NCI-H345 treated with DMSO at 0.1 percent for 48 hours (cell line): ENCODE data around the gene MEP1B.
"Not testable (repeated sequence)": the region's sequence is repeated elsewhere in the genome, so short reads cannot be mapped to it uniquely, and the experiment has no call there.

Experiments used
- DNase-seq: peaks from one replicate; lab custom pipeline; 2025; ENCODE audit not compliant: unreplicated experiment; lab: John Stamatoyannopoulos, UW

The MEP1B gene

GRCh38 chr18:32208577-32208976 lies 18.7 kb downstream of the MEP1B start:
- DNase-seq = no peak

GRCh38 chr18:32209685-32210445 lies 20.0 kb downstream of the MEP1B start:
- no peak for DNase-seq

GRCh38 chr18:32213693-32214092 lies 23.9 kb downstream of the MEP1B start:
- no peak for DNase-seq

- no peak for DNase-seq
These were observed 26.6 kb downstream of the MEP1B start for GRCh38 chr18:32216390-32216789.

DNA sequence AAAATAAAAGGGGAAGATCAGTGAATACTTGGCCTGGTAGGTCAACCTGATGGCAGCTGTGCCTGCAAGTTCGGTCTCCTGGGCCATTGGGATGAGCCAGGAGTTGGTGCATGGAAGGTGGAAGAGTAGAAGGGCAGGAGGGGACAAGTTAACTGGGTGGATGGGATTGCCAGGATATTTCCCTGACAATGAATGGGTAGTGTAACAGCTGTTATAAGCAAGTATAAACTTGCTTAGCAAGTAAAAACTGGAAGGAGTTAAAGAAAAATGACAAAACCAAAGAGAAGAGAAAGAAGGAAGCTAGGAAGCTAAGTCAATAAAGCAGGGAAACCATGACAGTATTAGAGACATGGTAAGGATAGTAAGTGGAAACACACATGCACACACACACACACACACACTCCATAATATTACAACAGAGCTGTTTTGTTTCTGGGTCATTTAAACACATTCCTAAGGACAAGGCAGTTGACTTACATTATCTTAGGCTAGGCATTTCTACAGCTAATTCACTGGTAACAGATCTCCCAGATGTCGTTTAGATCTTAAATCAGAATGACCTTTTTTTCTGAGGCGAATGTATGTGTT lies 29.7 kb downstream of the MEP1B start:
- DNase-seq = no peak

GRCh38 chr18:32233348-32233747 lies 43.5 kb downstream of the MEP1B start:
- not testable (repeated sequence) for DNase-seq

- DNase-seq = no peak
These were observed 47.2 kb downstream of the MEP1B start for GRCh38 chr18:32237049-32237448.

DNA sequence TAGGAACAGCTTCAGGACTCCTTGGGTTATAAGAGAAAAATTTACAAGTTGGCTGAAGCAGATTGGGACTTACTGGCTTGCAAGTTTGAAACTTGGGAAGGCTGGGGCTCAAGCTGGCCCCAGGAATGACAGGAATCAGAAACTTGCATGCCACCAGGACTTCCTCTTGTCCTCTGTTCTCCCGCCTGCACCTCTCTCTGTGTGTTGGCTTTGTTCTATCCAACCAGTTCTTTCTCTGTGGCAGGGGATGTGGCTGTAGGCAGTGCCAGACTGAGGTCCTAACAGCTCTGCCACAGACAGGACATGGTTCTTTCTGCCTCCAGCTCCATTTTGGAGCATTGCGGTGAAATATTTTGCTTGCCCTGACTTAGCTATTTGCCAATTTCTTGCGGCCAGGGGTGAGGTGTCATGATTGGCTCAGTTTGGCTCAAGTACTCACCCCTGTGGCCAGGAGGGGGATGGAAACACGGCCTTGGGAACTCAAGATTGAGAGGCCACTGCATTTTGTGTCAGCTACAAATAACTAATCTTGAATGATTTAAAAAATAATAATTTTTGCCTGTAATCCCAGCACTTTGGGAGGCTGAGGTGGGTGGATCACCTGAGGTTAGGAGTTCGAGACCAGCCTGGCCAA lies 48.9 kb downstream of the MEP1B start:
- DNase-seq = no peak

DNA sequence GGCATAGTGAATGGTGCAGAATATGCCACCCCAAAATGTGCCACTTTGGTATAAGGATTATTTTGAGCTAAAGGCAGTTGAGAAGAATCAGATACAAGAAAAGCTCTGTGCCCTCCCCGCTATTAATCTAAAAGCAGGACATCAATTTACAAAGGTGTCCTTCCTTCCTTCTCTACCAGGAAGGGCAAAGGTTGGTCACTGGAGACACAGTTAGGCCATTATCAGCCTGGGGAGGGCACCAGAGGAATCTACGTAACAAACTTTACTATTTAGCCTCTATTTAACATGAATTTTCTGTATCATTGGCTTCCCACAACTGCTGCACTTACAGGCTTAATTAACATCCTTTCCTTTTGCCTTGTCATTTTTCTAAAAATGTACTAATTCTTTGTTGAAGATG lies 52.6 kb downstream of the MEP1B start:
- no peak for DNase-seq

DNA sequence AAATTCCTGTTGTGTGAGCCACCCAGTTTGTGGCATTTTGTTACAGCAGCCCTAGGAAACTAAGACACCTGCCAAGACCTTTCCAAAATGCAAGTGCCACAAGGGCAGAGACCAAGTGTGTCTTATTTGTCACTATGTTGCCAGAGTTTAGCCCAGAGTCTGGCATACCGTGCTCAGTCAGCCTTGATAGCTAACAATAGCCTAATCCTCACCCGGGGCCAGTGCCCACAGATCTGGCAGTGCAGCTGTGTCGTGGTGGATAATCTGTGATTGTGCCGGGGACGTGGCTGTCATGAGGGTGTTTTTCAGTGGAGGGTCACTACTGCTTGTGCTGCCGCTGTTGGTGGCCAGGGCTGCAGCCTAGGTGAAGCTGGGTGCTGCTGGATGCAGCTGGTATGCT lies 53.5 kb downstream of the MEP1B start:
- DNase-seq = no peak

DNA sequence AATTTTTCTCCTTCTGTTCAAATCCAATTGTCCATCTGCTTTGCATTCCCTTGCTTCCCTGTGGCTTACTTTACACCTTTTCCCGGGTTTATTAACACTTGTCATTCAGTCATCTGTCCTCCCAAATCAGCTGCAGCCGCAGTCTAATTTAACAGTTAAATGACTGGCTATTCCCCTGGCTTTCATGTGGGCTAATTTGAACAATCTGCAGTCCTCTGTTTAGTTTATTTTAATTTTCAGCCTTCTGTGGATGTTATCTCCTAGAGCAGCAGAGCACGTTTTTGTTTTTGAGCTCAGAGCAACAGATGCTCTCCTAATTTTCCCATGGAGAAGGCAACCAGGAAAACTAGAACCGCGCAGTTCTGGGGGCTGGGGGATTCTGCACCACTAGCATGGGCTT lies 55.0 kb downstream of the MEP1B start:
- DNase-seq = no peak

DNA sequence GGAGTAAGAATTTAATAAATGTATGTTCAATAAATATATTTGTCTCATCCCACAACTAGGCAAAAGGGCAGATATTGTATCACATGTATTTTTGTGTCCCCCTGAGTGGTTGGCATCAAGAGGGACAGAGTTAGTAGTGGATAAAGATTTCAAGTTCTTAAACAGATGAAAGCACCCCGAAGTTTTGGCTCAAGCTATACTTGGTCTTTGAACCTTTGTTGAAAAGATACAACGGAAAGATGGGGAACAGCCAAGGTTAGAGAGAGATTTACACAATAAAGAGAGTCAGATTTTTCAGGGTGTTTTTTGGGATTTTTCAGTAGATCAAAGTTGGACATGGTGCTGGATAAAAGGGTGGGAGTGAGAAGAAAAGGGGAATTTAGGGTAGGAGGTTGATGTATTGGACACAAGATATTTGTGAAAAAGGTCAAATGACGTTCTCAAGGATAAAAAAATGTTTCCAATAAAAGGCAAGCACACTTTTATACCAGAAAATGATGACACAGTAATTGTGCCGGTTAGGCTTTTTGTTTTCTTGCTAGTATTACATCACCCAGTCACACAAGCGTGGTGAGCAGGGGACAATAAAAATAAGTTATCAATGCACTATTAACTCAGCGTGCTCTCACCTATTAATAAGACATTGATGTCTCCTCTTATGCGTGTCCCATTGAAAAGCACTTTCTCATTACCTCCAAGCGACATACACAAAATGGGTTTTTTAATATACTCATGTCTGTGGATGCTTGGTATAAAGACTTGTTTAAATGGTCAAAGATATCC lies 59.5 kb downstream of the MEP1B start:
- no peak for DNase-seq

DNA sequence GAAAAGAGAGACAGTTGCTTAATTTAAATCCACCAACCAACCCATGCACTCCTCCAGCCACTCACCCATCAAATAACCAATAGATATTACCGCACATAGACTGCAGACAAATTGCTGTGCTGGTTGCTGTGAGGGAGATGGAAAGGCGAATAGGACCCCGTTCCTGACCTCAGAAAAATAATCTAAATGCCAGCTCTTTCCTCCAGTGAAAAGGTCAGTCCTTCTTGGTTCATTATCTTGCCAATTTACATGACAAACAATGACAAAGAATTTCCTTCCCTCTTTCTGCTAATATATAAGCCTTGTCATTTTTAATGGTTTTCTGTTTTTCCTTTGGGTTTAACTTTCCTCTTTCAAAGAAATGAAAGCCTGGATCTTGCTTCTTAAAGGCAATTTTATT lies 61.6 kb downstream of the MEP1B start:
- DNase-seq = no peak

- DNase-seq = no peak
These were observed 62.5 kb downstream of the MEP1B start for GRCh38 chr18:32252141-32252860.

GRCh38 chr18:32255570-32255969 lies 65.7 kb downstream of the MEP1B start:
- no peak for DNase-seq

- no peak for DNase-seq
These were observed 67.4 kb downstream of the MEP1B start for GRCh38 chr18:32257084-32257785.

DNA sequence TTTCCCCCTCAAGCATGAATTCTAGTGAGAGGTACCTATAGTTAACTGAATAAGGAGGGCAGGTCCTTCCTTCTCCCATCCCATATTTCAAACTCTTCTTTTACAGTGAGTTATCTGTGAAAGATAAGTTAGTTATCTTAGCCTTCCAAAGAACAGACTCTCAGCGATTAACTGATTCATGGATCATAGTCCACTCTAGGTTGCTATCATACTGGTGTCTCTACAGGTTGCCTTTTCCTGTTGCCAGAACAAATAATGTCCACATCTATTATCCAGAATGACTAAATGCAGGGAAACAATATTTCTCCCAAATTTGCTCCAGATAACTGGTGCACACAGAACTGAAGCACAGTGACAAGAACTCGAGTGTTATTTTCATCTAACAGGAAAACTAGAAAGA lies 68.3 kb downstream of the MEP1B start:
- DNase-seq = no peak

GRCh38 chr18:32258558-32259204 lies 68.8 kb downstream of the MEP1B start:
- DNase-seq = no peak

GRCh38 chr18:32259553-32259952 lies 69.7 kb downstream of the MEP1B start:
- DNase-seq = no peak

DNA sequence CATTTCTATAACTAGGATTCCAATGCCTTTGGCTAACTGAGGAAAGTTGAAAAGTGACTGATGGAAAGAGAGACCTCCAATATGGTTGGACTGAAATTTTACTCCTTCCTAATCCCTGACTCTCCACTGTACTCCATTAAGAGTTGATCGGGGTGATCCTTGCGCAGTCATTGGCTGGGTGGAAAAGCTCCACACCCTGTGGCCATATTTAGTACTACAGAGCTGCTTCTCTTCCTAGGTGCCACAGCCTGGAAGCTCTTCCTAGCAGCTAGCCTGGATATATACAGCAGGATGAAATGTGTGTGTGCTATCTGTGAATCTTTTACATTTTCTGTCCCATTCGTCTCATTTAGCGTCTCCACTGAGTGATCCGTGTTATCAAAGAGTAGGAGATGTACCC lies 71.2 kb downstream of the MEP1B start:
- no peak for DNase-seq
